Loucy (cell line): Measurements from ENCODE around the gene CELSR1.

ENCODE experiments used
- EZH2phosphoT487 ChIP-seq: fragments of 200-600 bp; IDR thresholded peaks from 2 replicates; pipeline ENCODE4 v1.6.1; 2018; ENCODE audit warnings: antibody characterized with exemption, mild to moderate bottlenecking, moderate library complexity, borderline replicate concordance
- TF ChIP-seq, protein P1 (sequence below): fragments of 200-600 bp; sonication (generic); conservative IDR thresholded peaks from 2 replicates; pipeline ENCODE4 v1.5.1; 2014; ENCODE audit warnings: mild to moderate bottlenecking, antibody characterized with exemption, low read length

GRCh38 chr22:46577368-46578249 lies 40.2 kb upstream of the CELSR1 start:
- TF ChIP-seq, protein P1, sequence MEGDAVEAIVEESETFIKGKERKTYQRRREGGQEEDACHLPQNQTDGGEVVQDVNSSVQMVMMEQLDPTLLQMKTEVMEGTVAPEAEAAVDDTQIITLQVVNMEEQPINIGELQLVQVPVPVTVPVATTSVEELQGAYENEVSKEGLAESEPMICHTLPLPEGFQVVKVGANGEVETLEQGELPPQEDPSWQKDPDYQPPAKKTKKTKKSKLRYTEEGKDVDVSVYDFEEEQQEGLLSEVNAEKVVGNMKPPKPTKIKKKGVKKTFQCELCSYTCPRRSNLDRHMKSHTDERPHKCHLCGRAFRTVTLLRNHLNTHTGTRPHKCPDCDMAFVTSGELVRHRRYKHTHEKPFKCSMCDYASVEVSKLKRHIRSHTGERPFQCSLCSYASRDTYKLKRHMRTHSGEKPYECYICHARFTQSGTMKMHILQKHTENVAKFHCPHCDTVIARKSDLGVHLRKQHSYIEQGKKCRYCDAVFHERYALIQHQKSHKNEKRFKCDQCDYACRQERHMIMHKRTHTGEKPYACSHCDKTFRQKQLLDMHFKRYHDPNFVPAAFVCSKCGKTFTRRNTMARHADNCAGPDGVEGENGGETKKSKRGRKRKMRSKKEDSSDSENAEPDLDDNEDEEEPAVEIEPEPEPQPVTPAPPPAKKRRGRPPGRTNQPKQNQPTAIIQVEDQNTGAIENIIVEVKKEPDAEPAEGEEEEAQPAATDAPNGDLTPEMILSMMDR = no peak
- TF ChIP-seq EZH2phosphoT487 = no peak
